Trophoblast cell (in vitro differentiated cells and primary cell): ENCODE data around the gene STAMBPL1.
A peak's percentile ranks its signal among the peaks of the same experiment; 100 is the strongest.

Experiments
- DNase-seq, 2 donors: peaks; one replicate each; pipeline ENCODE4 v3.0.0-alpha.2; 2016
- H2AFZ ChIP-seq: 2 replicates; pipeline ENCODE4 v1.6.1; 2013; ENCODE audit warnings: low read length, moderate library complexity, mild to moderate bottlenecking; ENCODE audit not compliant: insufficient read depth, poor library complexity
- H2AK5ac ChIP-seq: 2 replicates; pipeline ENCODE4 v1.6.1; 2013; ENCODE audit warnings: mild to moderate bottlenecking, low read length
- H2BK120ac ChIP-seq: 2 replicates; pipeline ENCODE4 v1.6.1; 2013; ENCODE audit warnings: low read length, mild to moderate bottlenecking, moderate library complexity; ENCODE audit not compliant: insufficient read depth, poor library complexity
- H2BK12ac ChIP-seq: 2 replicates; pipeline ENCODE4 v1.6.1; 2013; ENCODE audit warnings: mild to moderate bottlenecking, low read length, moderate library complexity
- H2BK5ac ChIP-seq: 2 replicates; pipeline ENCODE4 v1.6.1; 2013; ENCODE audit warnings: low read length, low read depth, moderate library complexity, mild to moderate bottlenecking; ENCODE audit not compliant: poor library complexity
- H3K14ac ChIP-seq: 2 replicates; pipeline ENCODE4 v1.6.1; 2013; ENCODE audit warnings: mild to moderate bottlenecking, low read length
- H3K18ac ChIP-seq: 2 replicates; pipeline ENCODE4 v1.6.1; 2013; ENCODE audit warnings: mild to moderate bottlenecking, low read length
- H3K23ac ChIP-seq: 2 replicates; pipeline ENCODE4 v1.6.1; 2013; ENCODE audit warnings: low read length
- H3K27ac ChIP-seq: 2 replicates; pipeline ENCODE4 v1.5.1; 2013; ENCODE audit warnings: low read depth, mild to moderate bottlenecking, inconsistent platforms, low read length, moderate library complexity
- H3K27me3 ChIP-seq: 2 replicates; pipeline ENCODE4 v1.6.1; 2013; ENCODE audit warnings: inconsistent platforms, mild to moderate bottlenecking, low read length, moderate library complexity; ENCODE audit not compliant: insufficient read depth
- H3K36me3 ChIP-seq, 2 experiments: 1 replicate in 1 of 2; 2 replicates in 1 of 2; pipeline ENCODE4 v1.6.1; 2013; ENCODE audit warnings: low read length in 2 of 2, mild to moderate bottlenecking in 2 of 2, moderate library complexity in 1 of 2; ENCODE audit not compliant: insufficient read depth in 2 of 2, control insufficient read depth in 1 of 2
- H3K4ac ChIP-seq: 2 replicates; pipeline ENCODE4 v1.6.1; 2013; ENCODE audit warnings: low read depth, mild to moderate bottlenecking, low read length, moderate library complexity
- H3K4me1 ChIP-seq, 2 experiments: 1 replicate in 1 of 2; 2 replicates in 1 of 2; pipeline ENCODE4 v1.6.1; 2013; ENCODE audit warnings: low read length in 2 of 2, mild to moderate bottlenecking in 2 of 2, moderate library complexity in 1 of 2; ENCODE audit not compliant: insufficient read depth in 2 of 2, control insufficient read depth in 1 of 2
- H3K4me2 ChIP-seq: 2 replicates; pipeline ENCODE4 v1.6.1; 2013; ENCODE audit warnings: inconsistent platforms, mild to moderate bottlenecking, low read length, moderate library complexity
- H3K4me3 ChIP-seq: 2 replicates; pipeline ENCODE4 v1.5.1; 2013; ENCODE audit warnings: mild to moderate bottlenecking, low read depth, low read length, inconsistent platforms
- H3K79me1 ChIP-seq: one replicate; pipeline ENCODE4 v1.6.1; 2013; ENCODE audit warnings: low read length
- H3K79me2 ChIP-seq: 2 replicates; pipeline ENCODE4 v1.6.1; 2013; ENCODE audit warnings: low read length, mild to moderate bottlenecking; ENCODE audit not compliant: control insufficient read depth, insufficient read depth, poor library complexity
- H3K9ac ChIP-seq: 2 replicates; pipeline ENCODE4 v1.6.1; 2013; ENCODE audit warnings: mild to moderate bottlenecking, low read length
- H3K9me3 ChIP-seq: 2 replicates; pipeline ENCODE4 v1.6.1; 2013; ENCODE audit warnings: low read depth, mild to moderate bottlenecking, control low read depth, inconsistent platforms, low read length; ENCODE audit not compliant: insufficient read depth
- H4K12ac ChIP-seq: 2 replicates; pipeline ENCODE4 v1.6.1; 2013; ENCODE audit warnings: low read depth, mild to moderate bottlenecking, low read length, moderate library complexity
- H4K8ac ChIP-seq: 2 replicates; pipeline ENCODE4 v1.6.1; 2013; ENCODE audit warnings: low read depth, mild to moderate bottlenecking, low read length, moderate library complexity
- H4K91ac ChIP-seq: one replicate; pipeline ENCODE4 v1.6.1; 2013; ENCODE audit warnings: low read depth, mild to moderate bottlenecking, low read length, moderate library complexity
- WGBS: extraction: QIAGEN DNeasy Blood & Tissue Kit; methylation state at CpG from one replicate; pipeline ENCODE4 v1.1.7; 2013; ENCODE audit warnings: missing lambda C conversion rate; ENCODE audit not compliant: insufficient read length, insufficient coverage; ENCODE audit errors: extremely low coverage; 5-methylcytosine and 5-hydroxymethylcytosine counted together

STAMBPL1 gene

DNA sequence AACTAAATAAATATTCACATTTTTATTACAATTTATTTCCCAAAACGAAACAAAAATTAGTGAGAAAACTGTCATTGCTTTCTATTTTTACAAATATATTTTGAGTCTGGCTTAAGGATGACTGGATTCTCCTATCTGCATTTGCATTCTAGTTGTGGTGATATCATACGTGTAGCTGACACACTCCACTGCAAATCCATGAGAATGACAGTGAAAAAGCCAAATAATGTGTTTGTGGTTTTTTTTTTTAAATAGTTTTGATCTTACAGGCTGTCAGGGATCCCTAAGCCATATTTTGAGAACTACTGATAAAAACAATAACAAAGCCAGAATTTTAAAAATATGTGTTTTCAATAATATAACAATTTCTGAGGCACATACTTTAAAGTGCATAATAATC lies 5.8 kb upstream of the STAMBPL1 start:
- Histone ChIP-seq H3K4ac (no peak overlapping the region), H3K4me3 (no peak overlapping the region), H3K9ac (no peak overlapping the region), H4K91ac (no peak overlapping the region), H2AK5ac (no peak overlapping the region), H3K23ac (no peak overlapping the region), H3K27ac (no peak overlapping the region), H2AFZ (no peak overlapping the region), H4K12ac (no peak overlapping the region), H3K36me3 (no peaks in the 10 kb centered on the region), H2BK5ac (no peak overlapping the region), H3K79me2 (no peaks in the 10 kb centered on the region), H3K4me1 (no peaks in the 10 kb centered on the region), H3K9me3 (no peaks in the 10 kb centered on the region), H3K79me1 (no peaks in the 10 kb centered on the region), H3K18ac (no peak overlapping the region), H2BK120ac (no peak overlapping the region), H3K4me2 (no peak overlapping the region), H4K8ac (no peak overlapping the region), H3K14ac (no peak overlapping the region), H3K27me3 (peaks cover 2% of the 10 kb centered on the region), H2BK12ac (no peak overlapping the region)
- no CpG with 5 or more reads among the region's 2 CpGs for WGBS
- no peak for DNase-seq

- Histone ChIP-seq H3K4me3 (no peak overlapping the region), H3K4me2 (no peak overlapping the region), H2AFZ (no peak overlapping the region), H2BK5ac (no peak overlapping the region), H4K91ac (no peak overlapping the region), H3K9me3 (no peaks in the 10 kb centered on the region), H3K27me3 (peaks cover 7% of the 10 kb centered on the region), H3K79me1 (no peaks in the 10 kb centered on the region), H3K79me2 (no peaks in the 10 kb centered on the region), H2BK120ac (no peak overlapping the region), H3K27ac (no peak overlapping the region), H4K8ac (no peak overlapping the region), H3K23ac (no peak overlapping the region), H2AK5ac (no peak overlapping the region), H2BK12ac (no peak overlapping the region), H3K4ac (no peak overlapping the region), H3K18ac (no peak overlapping the region), H3K4me1 (no peaks in the 10 kb centered on the region), H3K14ac (no peak overlapping the region), H4K12ac (no peak overlapping the region), H3K9ac (no peak overlapping the region), H3K36me3 (no peaks in the 10 kb centered on the region)
- no peak for DNase-seq
Observed at GRCh38 chr10:88875081-88875480, 5.0 kb upstream of the STAMBPL1 start.

DNA sequence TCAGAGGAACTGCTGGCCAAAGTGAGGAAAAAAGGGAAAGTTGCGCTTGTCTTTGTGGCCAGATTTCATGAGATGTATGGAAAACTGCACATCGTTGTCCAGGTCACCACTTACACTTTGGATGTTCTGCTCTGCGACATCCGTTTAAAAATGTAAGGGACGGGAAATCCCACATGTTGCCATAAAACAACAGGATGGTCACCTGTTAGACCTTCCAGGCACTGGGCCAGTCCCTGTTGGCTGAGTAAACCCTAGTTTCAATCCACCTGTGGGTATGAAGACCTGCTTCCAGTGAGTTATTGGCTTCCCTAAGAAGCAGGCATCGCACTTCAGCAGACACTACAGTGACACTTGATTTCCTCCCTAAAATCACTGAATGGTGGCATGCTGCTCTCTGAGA lies 2.7 kb upstream of the STAMBPL1 start:
- H3K18ac ChIP-seq: no peak overlapping the region

DNA sequence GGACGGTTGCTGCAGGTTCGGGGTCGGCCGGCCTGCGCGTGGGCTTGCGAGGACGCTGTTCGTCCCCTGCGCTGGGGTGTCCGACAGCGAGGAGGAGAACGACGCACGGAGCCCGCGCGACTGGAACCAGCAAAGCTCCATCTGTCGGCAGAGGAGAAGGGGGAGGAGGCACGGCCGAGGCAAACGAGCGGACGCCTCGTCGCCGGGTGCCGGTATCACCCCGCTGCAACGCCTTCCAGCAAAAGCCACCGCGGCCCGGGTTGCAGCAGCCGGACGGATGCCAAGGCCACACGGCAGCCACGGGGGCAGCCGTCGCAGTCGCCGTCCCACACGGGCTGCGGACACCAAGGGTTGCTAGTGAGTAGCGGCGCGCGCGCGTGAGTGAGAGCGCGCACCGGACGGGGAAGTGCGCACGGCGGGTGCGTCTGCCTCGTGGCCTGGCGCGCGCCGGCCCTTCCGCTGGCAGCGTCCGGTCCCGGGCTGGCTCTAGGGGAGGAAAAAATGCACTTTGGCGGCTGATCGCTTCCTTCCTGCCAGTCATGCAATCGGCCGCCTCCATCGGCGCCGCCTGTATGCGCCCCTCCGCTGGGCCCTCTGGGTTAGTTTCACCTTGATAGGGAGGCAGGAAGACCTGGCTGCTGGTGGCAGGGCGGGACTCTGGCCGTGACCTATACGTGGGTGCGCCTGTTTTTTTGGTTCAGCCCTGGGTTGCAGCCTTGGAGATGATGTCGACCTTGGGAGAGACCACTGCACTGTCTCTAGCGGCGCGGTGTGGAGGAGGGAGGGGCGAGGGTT lies 434 bp downstream of the STAMBPL1 start:
- Histone ChIP-seq H2BK120ac (no peak overlapping the region), H2BK5ac (no peak overlapping the region), H3K14ac (no peak overlapping the region), H3K79me1 (no peaks in the 10 kb centered on the region), H3K23ac (no peak overlapping the region), H3K18ac (no peak overlapping the region), H4K91ac (no peak overlapping the region), H2BK12ac (no peak overlapping the region), H3K4ac (no peak overlapping the region), H3K4me1 (peaks cover 0 to 3% of the 10 kb centered on the region in 2 experiments), H4K8ac (peak overlapping the region; percentile 17), H2AFZ (peak overlapping the region; percentile 6), H4K12ac (no peak overlapping the region), H3K9me3 (peaks cover 2% of the 10 kb centered on the region), H3K27me3 (peaks cover 13% of the 10 kb centered on the region), H3K4me3 (peak overlapping the region; percentile 91), H3K79me2 (no peaks in the 10 kb centered on the region), H3K36me3 (no peaks in the 10 kb centered on the region), H3K9ac (peak overlapping the region; percentile 14), H3K4me2 (peak overlapping the region; percentile 100), H2AK5ac (no peak overlapping the region), H3K27ac (no peak overlapping the region)
- WGBS: no CpG with 5 or more reads among the region's 84 CpGs
- DNase-seq: peak; percentile 19 to 51

More for the DNA sequence above, 2.7 kb upstream of the STAMBPL1 start:
- no peak for DNase-seq
- Histone ChIP-seq H3K4me2 (no peak overlapping the region), H3K9me3 (peaks cover 2% of the 10 kb centered on the region), H3K23ac (no peak overlapping the region), H2AK5ac (no peak overlapping the region), H3K4me3 (no peak overlapping the region), H3K9ac (no peak overlapping the region), H3K79me2 (no peaks in the 10 kb centered on the region), H3K4ac (no peak overlapping the region), H2BK5ac (no peak overlapping the region), H3K27ac (no peak overlapping the region), H2BK12ac (no peak overlapping the region), H2BK120ac (no peak overlapping the region), H3K36me3 (no peaks in the 10 kb centered on the region), H4K8ac (no peak overlapping the region), H3K27me3 (peaks cover 13% of the 10 kb centered on the region), H4K91ac (no peak overlapping the region), H4K12ac (no peak overlapping the region), H3K79me1 (no peaks in the 10 kb centered on the region), H3K14ac (no peak overlapping the region), H2AFZ (no peak overlapping the region), H3K4me1 (peaks cover 0 to 3% of the 10 kb centered on the region in 2 experiments)
- WGBS: no CpG with 5 or more reads among the region's 6 CpGs
